ENCODE data around the gene C2CD2.

The C2CD2 gene

GRCh38 chr21:41924368-41924754 lies 29.5 kb downstream of the C2CD2 start:
- peaks cover 0 to 68% (median 61%) of the 10 kb centered on the region in 4 donors for H3K4me1 ChIP-seq
- DNase-seq = no peak
- H3K27ac ChIP-seq = peak overlapping the region; percentile 82 to 93
- H3K9me3 ChIP-seq = no peaks in the 10 kb centered on the region
- TF ChIP-seq CTCF (IDR thresholded peaks at IDR 0.05) = no peak
- intact Hi-C loops (cut with DNase I; ENCODE audit: low total_unique reads) = no loop called here
- H3K36me3 ChIP-seq = peaks cover 0 to 8% (median 0%) of the 10 kb centered on the region in 3 donors
- no peaks in the 10 kb centered on the region for H3K27me3 ChIP-seq
- H3K4me3 ChIP-seq = peak overlapping the region; percentile 6 to 45

DNA sequence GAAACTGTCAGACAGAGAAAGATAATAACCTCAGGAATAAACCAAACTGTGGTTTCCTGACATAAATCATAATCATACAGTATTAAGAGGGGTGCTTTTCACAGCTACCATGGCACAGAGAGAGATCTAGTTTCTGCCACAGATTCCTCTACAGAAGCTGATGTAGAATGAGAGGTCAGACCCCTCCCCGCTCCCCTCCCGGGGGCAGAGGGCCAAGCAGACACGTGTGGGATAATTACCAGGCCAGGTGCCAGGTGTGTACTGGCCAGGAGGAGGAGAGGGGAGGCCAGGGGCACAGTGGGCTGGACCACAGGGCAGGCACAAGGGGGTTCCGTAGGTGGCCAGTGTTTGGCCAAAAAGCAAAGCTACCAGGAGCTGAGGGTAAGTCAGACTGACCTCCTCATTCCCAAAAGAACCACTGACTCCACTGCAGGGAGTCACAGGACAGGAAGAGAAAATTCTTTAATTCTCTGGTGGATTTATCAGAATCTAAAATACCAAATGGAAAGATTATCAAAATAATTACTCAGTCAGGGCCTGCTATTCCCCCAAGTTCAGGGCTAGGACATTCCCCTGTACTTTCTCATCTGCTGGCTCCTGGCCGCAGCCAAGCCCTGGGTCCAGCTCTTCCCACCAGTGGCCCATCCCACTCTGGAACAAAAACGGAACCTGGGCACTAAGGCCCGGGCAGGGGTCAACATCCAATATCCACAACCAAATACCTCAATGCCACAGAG lies 30.0 kb downstream of the C2CD2 start:
- no peak for TF ChIP-seq CTCF (IDR thresholded peaks at IDR 0.05)
- intact Hi-C loops (cut with DNase I; ENCODE audit: low total_unique reads) = no loop called here
- peak overlapping the region; percentile 6 to 45 for H3K4me3 ChIP-seq
- H3K4me1 ChIP-seq = peaks cover 0 to 63% (median 59%) of the 10 kb centered on the region in 4 donors
- H3K27me3 ChIP-seq = no peaks in the 10 kb centered on the region
- H3K9me3 ChIP-seq = no peaks in the 10 kb centered on the region
- H3K36me3 ChIP-seq = peaks cover 0 to 14% (median 0%) of the 10 kb centered on the region in 3 donors
- peak overlapping the region; percentile 82 to 93 for H3K27ac ChIP-seq
- DNase-seq = peak; percentile 56 to 76

DNA sequence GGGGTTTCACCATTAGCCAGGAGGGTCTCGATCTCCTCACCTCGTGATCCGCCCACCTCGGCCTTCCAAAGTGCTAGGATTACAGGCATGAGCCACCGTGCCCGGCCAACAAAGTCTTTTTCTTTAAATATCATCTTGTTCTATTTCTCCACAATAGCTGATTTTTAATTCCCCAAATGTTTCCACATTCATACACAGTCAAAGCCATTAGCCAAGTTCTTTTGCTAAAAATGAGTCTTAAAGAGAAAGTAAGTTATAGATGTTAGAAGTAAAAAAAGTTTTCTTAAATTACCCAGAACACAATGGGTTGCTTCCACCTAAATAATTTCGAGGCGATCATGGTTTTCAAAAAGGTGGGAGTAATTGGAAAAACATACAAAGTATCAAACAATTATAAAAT lies 30.6 kb downstream of the C2CD2 start:
- no peak for TF ChIP-seq CTCF (IDR thresholded peaks at IDR 0.05)
- intact Hi-C loops (cut with DNase I; ENCODE audit: low total_unique reads) = no loop called here
- DNase-seq = no peak
- peak overlapping the region; percentile 82 to 93 for H3K27ac ChIP-seq
- H3K9me3 ChIP-seq = no peaks in the 10 kb centered on the region
- peak overlapping the region; percentile 2 to 45 for H3K4me3 ChIP-seq
- H3K36me3 ChIP-seq = peaks cover 3 to 20% (median 6%) of the 10 kb centered on the region in 3 donors
- peaks cover 0 to 63% (median 58%) of the 10 kb centered on the region in 4 donors for H3K4me1 ChIP-seq
- no peaks in the 10 kb centered on the region for H3K27me3 ChIP-seq

DNA sequence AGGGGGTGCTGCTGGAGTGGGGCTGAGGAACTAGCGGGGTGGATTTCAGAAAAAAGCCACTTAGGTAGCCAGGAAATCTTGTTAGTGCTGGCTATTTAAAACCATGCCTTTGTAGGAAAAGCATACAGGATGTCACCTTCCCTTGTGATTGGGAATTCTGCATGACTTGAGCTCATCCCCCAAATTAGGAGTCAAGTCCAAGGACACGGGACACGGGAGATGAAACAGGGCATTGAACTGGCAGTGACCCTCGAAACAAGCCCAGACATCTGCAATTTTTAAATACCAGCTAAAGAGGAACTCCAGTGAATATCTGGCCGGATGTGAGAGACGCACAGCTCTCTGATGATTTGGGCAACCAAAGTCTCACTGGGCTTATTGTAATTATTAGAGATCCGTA lies 32.8 kb downstream of the C2CD2 start:
- TF ChIP-seq CTCF (IDR thresholded peaks at IDR 0.05) = no peak

DNA sequence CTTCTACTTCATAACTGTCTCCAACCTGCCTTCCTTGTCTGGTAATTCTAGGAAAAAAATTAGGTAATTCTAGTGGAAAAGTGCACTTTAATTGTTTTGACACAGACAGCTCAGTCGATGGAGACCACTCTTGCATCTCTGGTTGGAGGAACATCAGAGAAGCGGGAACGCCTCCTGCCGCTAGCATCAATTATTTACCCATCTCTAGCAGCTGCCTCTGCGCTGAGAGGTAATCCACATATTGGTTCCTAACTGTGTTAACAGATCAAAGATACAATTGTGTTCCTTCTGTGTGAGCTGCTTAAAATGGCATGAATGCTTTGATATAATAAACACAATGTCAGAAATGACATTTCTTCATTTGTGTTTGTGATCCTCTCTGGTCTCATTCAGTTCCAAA lies 33.3 kb downstream of the C2CD2 start:
- no peaks in the 10 kb centered on the region for H3K9me3 ChIP-seq
- DNase-seq = no peak
- H3K27ac ChIP-seq = no peak overlapping the region
- peaks cover 0 to 38% (median 31%) of the 10 kb centered on the region in 4 donors for H3K4me1 ChIP-seq
- TF ChIP-seq CTCF (IDR thresholded peaks at IDR 0.05) = no peak
- H3K27me3 ChIP-seq = no peaks in the 10 kb centered on the region
- intact Hi-C loops (cut with DNase I; ENCODE audit: low total_unique reads) = no loop called here
- H3K36me3 ChIP-seq = peaks cover 20 to 47% (median 32%) of the 10 kb centered on the region in 3 donors
- no peak overlapping the region for H3K4me3 ChIP-seq

More for the DNA sequence above, 32.8 kb downstream of the C2CD2 start:
- H3K27ac ChIP-seq = peak overlapping the region in 1 of 2 donors; percentile 16
- no peaks in the 10 kb centered on the region for H3K9me3 ChIP-seq
- no peak overlapping the region for H3K4me3 ChIP-seq
- peaks cover 0 to 44% (median 36%) of the 10 kb centered on the region in 4 donors for H3K4me1 ChIP-seq
- H3K27me3 ChIP-seq = no peaks in the 10 kb centered on the region
- peaks cover 14 to 41% (median 26%) of the 10 kb centered on the region in 3 donors for H3K36me3 ChIP-seq
- no peak for DNase-seq
- intact Hi-C loops (cut with DNase I; ENCODE audit: low total_unique reads) = no loop called here

Measured in tibial artery (tissue), 4 donors.